AG04450 (cell line): ENCODE data around the gene RHOT1. TPM values are rescaled to one million over a fixed set of nuclear protein-coding genes. Genes with fewer than 3 reads are reported as not detected.

Experiments used
- CTCF ChIA-PET: fragments of 300-600, 350-600 bp; formaldehyde crosslinking; extraction: SDS; loops from one replicate; lab custom pipeline; 2022; ENCODE audit warnings: antibody characterized with exemption, inconsistent platforms; lab: Charles Lee
- POLR2A ChIA-PET: fragments of 350-600 bp; formaldehyde crosslinking; extraction: SDS; loops from one replicate; lab custom pipeline; 2021; ENCODE audit warnings: antibody characterized with exemption, inconsistent platforms; lab: Yijun Ruan, JAX
- DNase-seq: peaks from one replicate; pipeline ENCODE4 v3.0.0-alpha.2; 2011; ENCODE audit warnings: low read depth, low spot score
- H3K27ac ChIP-seq: one replicate; pipeline ENCODE4 v1.5.1; 2012; ENCODE audit warnings: low read depth, low read length, control low read depth
- H3K27me3 ChIP-seq: one replicate; pipeline ENCODE4 v1.6.0; 2012; ENCODE audit warnings: low read length; ENCODE audit not compliant: control insufficient read depth, insufficient read depth
- H3K4me3 ChIP-seq: 2 replicates; pipeline ENCODE4 v1.5.1; 2011; ENCODE audit warnings: mild to moderate bottlenecking, low read depth, low read length, control low read depth
- H3K9me3 ChIP-seq: 2 replicates; pipeline ENCODE4 v1.5.1; 2012; ENCODE audit warnings: low read length; ENCODE audit not compliant: control insufficient read depth, insufficient read depth
- CTCF ChIP-seq: IDR thresholded peaks from 2 replicates; pipeline ENCODE4 v1.5.1; 2011; ENCODE audit warnings: low read depth, low read length, control low read depth, inconsistent platforms
- polyA plus RNA-seq: library from polyadenylated mRNA; depleted of rRNA; stranded (reverse); fragments of >200 nt; gene quantifications from 2 replicates; pipeline ENCODE4 v1.2.3, GENCODE V29; 2011

Gene RHOT1
- polyA plus RNA-seq, 1 experiment = 59.0 TPM

- H3K27ac ChIP-seq = no peak overlapping the region
- DNase-seq = no peak
- no peaks in the 10 kb centered on the region for H3K27me3 ChIP-seq
- no peaks in the 10 kb centered on the region for H3K9me3 ChIP-seq
- ChIA-PET POLR2A (interaction anchor here (0.6 kb wide), 3 partner anchors 32 to 144 kb away, joined by 4 to 8 read pairs (median 4); no protein-coding TSS in a partner anchor), CTCF (interaction anchor here (0.6 to 4.4 kb wide), 8 partner anchors 10 to 119 kb away, joined by 3 to 51 read pairs (median 3); no protein-coding TSS in a partner anchor)
- peak; percentile 100 for TF ChIP-seq CTCF
- no peak overlapping the region for H3K4me3 ChIP-seq
Observed at GRCh38 chr17:32253117-32253611, 110.9 kb downstream of the RHOT1 start.

- ChIA-PET CTCF (interaction anchor here (0.7 to 2.8 kb wide), 3 partner anchors 11 to 66 kb away, joined by 4 to 23 read pairs (median 5); no protein-coding TSS in a partner anchor), POLR2A (no interaction called here)
- TF ChIP-seq CTCF = no peak
- Histone ChIP-seq H3K27me3 (peaks cover 2% of the 10 kb centered on the region), H3K9me3 (no peaks in the 10 kb centered on the region), H3K4me3 (no peak overlapping the region), H3K27ac (no peak overlapping the region)
- no peak for DNase-seq
Observed at GRCh38 chr17:32256012-32256700, 113.9 kb downstream of the RHOT1 start.

- ChIA-PET POLR2A (no interaction called here), CTCF (interaction anchor here (2.8 kb wide), 1 partner anchor 63 kb away, joined by 23 read pairs; no protein-coding TSS in a partner anchor)
- peaks cover 7% of the 10 kb centered on the region for H3K27me3 ChIP-seq
- DNase-seq = no peak
- no peak for TF ChIP-seq CTCF
- no peaks in the 10 kb centered on the region for H3K9me3 ChIP-seq
- no peak overlapping the region for H3K27ac ChIP-seq
- H3K4me3 ChIP-seq = no peak overlapping the region
Observed at GRCh38 chr17:32256701-32257019, 114.4 kb downstream of the RHOT1 start.

- no peaks in the 10 kb centered on the region for H3K9me3 ChIP-seq
- POLR2A ChIA-PET = no interaction called here
- H3K27me3 ChIP-seq = peaks cover 19% of the 10 kb centered on the region
- TF ChIP-seq CTCF = no peak
- CTCF ChIA-PET = interaction anchor here (0.6 kb wide), 1 partner anchor 61 kb away, joined by 3 read pairs; no protein-coding TSS in a partner anchor
- H3K27ac ChIP-seq = no peak overlapping the region
- H3K4me3 ChIP-seq = no peak overlapping the region
- DNase-seq = no peak
Observed at GRCh38 chr17:32258383-32259140, 116.3 kb downstream of the RHOT1 start.

GRCh38 chr17:32259586-32259985 is 117.3 kb downstream of the RHOT1 start:
- no peak for TF ChIP-seq CTCF
- no peaks in the 10 kb centered on the region for H3K9me3 ChIP-seq
- H3K27me3 ChIP-seq = peaks cover 29% of the 10 kb centered on the region
- POLR2A ChIA-PET = interaction anchor here (0.5 to 0.7 kb wide), 2 partner anchors 23 to 104 kb away, joined by 4 to 7 read pairs; no protein-coding TSS in a partner anchor
- H3K27ac ChIP-seq = no peak overlapping the region
- no peak overlapping the region for H3K4me3 ChIP-seq
- CTCF ChIA-PET = interaction anchor here (0.6 to 0.7 kb wide), 3 partner anchors 11 to 128 kb away, joined by 3 to 8 read pairs (median 7); no protein-coding TSS in a partner anchor
- DNase-seq = peak; percentile 53
